ENCODE data around the gene KCNAB1.

Gene KCNAB1

DNA sequence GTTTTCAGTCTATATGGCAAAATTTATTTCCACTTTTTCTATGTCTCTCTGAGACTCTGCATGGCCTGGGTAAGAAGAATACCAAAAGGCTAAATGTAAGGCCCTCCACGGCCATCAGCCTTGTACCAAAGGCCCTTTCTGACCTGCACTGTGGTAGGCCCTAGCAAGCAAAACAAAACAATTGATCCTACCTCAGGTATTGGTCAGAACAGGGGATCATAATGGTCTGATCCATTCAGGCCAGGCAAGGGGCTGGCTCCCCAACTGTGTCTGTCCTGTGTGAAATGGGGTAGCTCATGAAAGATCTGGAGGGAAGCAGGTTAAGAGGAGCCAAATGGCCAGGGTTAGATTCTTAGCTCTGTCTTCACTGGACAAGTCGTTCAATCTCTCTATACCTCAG lies 253.3 kb downstream of the KCNAB1 start:
- no peak for DNase-seq (ENCODE audit: low spot score)

DNA sequence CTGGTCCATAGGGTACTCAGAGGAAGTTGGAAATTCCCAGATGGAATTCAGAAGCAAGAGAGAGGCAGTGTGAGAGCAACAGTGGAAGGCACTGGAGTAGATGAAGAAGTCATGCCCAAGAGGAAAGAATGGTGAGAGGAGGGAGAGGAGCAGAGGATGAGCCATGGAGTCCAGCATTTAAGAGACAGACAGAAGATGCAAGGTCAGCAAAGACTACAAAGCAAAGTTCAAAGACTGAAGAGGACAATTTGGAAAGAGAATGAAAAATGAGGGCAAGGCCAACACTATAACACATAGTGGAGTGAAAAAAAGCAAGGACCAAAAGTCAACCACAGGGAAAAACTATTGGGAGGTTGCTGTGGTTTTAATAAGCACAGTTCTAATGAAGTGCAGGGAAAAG lies 255.8 kb downstream of the KCNAB1 start:
- no peak for DNase-seq (ENCODE audit: low spot score)

DNA sequence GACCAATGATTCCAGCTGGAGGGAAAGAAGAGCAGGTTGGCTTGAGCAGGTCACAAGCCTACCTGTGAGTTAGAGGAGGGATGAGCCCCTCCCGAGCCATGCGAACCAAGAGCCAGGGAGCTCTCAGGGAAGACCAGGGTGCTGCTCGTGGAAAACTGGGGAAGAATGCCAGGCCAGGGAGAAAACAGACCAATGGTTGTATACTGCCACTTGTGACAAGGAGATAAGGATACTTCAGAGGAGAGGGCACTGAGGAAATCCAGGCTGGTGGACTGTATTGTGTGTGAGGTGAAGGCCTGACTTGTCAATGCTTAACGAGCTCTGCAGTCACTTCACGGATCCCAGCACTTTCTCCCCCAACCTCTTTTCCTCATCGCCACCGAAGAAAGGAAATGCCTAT lies 256.9 kb downstream of the KCNAB1 start:
- no peak for DNase-seq (ENCODE audit: low spot score)

DNA sequence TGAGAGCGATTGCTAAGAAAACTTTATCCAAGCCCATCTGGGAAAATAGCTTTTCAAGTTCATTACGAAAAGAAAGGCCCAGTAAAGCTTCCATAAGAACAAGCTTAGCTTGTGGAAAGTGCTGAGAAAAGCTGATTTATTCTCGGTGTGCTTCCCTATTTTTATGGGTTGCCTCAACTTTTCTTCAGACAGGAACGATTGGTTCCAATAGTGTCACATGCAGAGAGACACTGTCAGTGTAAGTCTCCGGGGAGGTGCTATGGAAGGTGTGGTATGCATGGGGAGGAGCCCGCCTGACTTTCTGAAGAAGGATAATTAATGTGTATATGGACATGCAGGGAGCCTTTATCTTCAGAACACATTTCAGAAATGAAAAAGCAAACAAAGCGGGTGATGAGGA lies 257.3 kb downstream of the KCNAB1 start:
- DNase-seq (ENCODE audit: low spot score) = no peak

DNA sequence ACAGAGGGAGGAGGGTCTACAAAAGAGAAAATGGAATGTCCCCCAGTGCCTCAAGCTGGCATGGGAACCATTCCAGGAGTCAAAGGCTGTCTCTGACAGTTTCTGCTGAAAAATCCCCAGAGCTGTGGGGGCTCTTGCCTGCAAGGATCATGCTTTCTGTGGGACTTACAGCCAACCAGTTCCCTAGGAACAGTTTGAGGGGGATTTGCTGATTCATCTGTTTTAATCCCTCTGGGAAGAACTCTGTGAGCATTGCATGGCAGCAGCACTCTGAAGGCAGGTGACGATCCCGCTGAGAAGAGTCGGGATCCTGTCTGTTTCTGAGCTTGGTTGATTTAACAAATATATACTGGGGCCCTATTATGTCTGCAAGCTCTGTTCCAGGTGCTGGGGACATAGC lies 258.5 kb downstream of the KCNAB1 start:
- DNase-seq (ENCODE audit: low spot score) = no peak

DNA sequence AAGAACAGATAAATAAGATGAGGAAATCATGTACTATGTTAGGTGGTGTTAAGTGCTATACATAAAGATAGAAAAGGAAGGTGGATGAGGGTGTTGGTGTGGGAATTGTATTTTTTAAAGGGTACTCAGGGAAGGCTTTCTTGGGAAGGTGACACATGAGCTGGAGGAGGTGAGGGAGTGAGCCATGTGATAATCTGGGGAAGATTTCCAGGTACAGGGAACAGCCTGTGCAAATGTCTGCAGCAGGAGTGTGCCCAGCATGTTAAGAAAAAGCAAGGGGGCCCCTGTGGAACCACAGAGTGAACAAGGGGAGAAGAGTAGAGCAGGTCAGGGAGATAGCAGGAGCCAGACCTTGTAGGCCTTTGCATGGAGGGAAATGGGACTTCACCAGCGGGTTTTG lies 258.9 kb downstream of the KCNAB1 start:
- DNase-seq (ENCODE audit: low spot score) = no peak

DNA sequence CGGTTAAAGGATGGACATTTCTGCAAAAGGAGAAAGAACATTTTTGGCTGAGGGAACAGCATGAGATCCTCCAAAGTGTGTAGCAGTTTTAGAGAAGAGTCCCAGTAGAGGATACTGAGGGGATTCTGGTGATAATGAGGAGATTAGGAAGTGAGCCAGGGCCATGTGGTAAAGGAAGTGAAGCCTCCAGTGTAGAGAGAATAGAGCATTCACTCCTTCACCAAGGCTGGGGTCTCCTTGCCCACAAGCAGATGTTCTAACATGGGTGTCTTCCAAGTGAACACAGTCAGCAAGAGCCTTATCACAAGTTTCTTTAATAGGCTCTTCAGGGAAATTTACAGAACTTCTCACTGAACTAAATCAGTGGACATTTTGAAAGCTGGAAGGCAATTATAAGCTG lies 260.9 kb downstream of the KCNAB1 start:
- DNase-seq (ENCODE audit: low spot score) = no peak

DNA sequence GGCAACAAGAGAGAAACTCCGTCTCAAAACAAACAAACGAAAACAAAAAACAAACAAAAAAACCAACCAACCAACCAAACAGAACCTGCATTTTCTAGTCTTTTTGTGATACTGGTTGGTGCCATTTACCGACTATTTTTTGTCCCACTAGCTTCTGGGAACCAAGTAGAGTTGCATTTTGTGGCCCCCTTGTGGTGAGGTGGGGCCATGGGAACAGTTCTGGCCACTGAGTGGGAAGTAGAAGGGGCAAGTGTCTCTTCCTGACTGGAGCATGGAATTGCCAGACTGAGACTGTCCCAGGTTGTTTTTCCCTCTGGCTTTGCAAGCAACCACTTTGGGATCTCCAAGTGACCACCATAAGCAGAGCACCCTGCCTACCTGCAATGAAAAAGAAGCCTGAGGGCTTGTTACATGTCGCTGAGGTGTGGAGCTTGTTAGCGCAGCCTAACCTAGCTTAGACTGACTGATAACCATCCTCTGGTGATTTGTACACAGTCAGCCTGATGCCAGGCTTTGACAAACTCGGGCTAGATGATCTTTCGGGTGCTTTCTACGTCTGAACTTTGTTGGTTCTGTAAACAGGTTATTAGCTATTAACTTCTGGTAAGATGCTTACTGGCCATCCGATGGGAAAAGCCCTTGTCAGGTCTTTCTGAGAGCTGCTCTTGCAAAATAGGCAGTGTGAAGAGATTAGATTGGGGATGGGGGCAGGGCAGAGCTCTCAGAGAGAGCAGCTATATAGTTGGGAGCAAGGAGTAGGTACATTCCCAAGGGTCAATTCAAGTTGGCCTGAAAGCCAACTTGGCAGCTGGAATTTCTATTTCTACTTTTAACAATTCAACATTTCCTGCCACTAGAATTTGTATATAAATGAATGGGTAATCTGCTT lies 262.3 kb downstream of the KCNAB1 start:
- DNase-seq (ENCODE audit: low spot score) = peak; percentile 13

DNA sequence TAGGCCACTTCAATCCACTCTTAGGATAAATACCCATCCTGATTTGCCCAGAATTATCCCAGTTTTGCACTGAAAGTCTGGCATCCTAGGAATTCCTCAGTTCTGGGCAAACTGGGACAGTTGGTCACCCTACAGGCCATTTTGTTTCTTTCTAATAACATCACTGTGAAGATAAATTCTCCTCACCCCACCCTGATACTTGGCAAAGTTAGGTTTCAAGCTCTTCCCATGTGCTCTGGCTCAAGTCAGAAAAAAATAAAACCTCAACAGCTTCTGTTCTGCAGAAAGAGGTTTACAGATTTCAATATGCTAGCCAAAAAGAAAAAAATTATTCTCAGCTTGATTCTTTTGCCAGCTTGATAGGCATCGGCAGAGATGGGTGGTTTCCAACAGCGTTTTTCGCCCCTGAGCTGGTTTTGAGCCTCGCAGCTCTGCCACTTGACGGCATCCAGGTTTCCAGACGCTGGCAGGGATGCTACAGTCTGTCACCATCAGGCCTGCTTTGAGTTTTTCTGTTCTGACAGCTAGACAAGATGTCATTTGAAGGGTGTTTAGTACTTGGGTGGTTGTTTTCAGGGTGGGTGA lies 263.2 kb downstream of the KCNAB1 start:
- DNase-seq (ENCODE audit: low spot score) = no peak

DNA sequence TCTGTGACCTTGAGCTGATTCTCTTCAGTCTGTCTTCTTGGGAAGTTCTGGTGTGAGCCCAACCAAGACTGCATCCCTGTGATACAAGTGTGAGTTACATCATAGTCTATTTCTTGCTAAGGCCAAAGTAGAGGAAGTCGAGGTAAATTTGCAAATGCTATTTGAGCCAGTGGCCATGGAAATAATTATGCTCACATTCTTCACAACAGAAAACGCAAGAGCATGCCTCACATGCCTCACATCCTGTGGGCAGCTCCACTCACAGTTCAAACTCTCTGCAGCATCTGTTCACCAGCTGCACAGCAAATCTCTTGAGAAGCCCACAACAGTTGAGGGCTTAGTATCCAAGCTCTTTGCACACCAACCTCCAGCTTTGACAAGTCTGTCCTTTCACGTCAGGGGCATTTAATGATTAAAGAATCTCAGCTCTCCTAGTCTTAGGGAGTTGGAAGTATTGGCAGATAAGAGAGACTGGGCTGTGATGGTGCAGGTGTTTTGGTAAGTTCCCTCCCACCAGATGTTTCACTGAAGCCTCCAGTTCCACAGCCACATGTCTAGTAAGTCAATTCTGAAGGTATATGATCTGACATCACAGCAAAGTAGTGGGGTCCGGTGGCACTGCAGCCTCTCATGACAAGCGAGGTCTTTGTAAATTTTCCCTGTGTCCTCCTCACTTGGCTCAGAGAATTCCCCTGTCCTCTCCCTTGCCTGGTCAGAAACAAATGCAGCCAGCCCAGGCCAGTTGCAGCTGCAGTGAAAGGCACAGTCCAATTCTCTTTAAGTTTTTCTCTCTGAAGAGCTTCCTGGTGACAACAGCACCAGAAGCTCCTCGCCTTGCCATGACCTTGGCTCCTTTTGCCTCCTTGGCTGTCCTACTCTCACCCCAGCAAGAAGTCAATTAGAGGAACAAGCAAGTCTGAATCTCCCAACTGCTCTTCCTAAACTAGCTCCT lies 268.4 kb downstream of the KCNAB1 start:
- DNase-seq (ENCODE audit: low spot score) = peak; percentile 85

DNA sequence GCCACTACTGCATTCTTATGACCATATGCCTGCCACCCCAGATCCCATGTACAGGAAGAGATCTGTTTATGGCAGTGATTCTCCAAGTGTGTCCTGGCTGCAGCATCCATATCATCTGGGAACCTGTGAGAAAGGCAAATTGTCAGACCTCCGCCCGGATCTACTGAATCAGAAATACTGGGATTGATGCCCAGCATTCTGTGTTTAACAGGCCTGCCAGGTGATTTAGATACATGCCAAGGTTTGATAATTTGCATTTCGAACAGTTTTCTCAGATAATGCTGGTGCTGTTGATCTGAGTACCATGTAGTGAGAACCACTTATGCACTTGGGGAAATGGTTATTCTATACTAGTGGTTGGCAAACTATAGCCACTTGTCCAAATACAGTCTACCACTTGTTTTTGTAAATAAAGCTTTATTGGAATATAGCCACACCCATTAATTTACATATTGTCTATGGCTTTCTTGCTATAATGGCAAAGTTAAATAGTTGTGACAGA lies 269.1 kb downstream of the KCNAB1 start:
- DNase-seq (ENCODE audit: low spot score) = no peak

DNA sequence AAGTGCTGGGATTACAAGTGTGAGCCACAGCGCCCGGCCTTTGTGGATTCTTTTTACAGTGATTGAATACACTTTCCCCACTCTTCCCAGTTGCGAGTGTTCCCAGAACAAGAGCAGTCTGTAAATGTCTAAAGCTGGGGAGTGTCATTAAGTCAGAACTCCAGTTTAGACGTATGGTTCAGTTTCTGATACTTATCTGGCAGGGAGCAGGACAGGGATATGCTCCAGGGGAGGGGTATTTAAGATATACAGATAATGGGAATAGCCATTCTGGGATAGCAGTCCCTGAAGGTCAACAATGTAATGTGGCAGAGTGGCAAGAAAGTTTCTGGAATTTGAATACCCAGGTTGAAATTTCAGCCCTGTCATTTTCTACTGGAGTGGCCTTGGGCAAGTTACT lies 270.5 kb downstream of the KCNAB1 start:
- DNase-seq (ENCODE audit: low spot score) = no peak

DNA sequence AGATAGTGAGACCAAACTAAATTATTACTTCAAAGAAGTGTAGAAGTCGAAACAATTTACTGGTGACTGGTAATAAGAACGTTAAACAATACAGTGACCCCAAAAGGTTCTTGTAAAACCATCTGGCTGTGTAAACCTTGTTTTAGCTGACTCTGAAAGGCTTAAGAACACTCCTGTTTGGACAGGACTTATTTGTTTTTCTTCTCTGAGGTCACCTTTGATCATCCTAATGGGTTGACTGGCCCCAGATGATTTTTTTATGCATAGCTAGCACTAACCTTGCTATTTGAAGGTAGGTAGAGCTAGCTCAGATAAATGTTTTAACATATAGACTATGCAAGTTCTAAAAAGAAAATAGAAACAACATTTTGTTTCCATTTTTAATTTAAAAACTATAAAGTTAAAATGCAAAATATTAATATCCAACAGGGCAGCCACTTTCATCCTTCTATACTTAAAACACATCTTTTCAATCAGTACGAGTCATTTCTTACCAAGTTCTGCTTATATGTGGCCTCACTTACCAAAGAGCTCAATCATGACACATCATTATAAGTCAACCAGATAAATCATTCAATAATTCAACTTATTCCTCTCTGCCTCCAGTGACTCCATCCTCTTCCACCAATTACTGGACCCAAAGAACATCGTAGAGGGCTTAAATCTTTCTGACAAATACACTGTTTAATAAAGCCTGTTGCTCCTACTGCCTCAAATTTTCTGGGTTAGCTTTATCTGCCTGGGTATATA lies 275.8 kb downstream of the KCNAB1 start:
- DNase-seq (ENCODE audit: low spot score) = no peak

DNA sequence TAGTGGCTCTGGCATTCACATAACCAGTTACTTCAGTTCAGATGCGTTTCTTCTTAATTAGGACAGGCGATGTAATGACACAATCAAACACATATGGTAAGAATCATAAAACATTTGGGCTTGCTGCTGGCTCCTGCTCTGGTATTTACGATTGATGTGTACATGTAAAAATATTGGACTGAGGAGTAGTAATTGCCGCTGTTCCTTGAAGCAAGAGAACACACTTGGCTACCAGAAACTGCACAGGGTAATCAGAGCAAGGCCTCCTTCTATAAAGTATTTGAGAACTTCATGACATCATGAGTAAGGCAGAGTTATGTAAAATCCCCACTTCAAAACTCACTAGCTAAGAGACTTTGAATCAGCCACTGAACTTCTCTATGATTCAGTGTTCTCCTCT lies 276.5 kb downstream of the KCNAB1 start:
- peak; percentile 31 for DNase-seq (ENCODE audit: low spot score)

DNA sequence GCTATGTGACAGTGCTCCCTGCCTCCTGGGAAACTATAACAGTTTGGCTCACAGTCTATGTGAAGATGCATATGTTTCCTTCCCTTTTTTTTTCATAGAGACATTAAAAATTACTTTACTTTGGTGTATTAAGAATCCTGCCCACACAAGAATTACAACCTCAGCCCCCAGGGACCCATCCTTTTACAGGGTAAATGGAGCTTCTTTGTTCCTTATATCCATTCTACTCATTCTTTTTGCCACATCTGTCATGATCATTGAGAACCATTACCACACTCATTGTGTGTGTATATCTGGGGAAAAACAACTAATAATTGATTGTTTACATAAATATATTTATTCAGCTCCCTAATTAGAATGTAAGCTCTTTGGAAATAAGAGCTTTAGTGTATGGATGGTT lies 277.2 kb downstream of the KCNAB1 start:
- DNase-seq (ENCODE audit: low spot score) = no peak

DNA sequence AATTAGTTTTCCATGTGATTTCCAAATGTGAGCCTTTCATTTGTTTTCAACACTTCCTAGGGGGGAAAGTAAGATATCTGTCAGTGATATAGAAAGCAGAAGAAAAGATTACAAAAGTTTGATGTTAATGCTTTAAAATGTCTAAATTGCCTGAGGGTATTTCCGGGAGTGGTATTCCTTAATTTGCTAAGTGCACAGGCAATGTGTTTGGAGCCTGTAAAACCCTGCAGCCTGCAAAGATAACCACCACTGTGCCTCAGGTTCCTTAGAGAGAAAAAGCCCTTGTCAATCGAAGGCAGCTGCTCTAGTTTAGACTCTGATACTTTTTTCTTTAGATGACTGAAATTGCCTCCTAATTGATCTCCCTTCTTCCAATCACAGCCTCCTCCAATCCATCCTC lies 279.7 kb downstream of the KCNAB1 start:
- DNase-seq (ENCODE audit: low spot score) = no peak

DNA sequence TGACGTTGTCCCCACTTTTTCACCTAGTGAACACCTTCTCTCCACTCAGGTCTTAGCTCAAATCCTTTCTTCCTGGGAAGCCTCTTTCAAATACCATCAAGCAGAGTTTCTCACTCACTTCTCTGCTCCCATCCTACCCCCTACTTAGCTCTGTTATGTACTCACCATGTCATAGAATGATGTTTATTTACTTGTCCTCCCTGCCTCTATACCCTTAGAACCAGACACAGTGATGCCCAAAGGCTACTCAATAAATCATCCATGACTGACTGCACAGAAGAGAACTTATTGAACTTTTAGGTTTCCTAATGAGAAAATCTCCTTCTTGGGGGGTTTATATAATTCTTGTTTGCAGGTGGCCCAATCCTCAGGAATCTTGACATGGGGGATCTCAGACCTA lies 280.4 kb downstream of the KCNAB1 start:
- no peak for DNase-seq (ENCODE audit: low spot score)

DNA sequence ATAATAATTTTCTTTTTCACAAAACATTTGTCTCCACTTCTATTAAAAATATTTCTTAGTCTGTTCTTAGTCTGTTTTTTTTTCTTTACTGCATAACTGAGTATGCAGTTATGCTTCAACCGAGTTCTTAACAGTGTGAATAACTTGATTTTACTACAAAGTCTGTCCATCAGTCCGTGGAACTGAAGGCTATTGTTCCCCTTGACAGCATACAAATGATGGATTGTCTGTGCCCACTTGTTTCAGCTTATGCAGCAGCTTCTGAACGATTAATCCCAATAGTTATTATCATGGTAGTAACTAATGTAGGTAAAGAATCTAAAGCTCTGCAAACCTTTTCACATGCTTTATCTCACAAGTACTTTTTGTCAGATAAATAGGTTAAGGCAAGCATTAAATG lies 283.8 kb downstream of the KCNAB1 start:
- DNase-seq (ENCODE audit: low spot score) = no peak

DNA sequence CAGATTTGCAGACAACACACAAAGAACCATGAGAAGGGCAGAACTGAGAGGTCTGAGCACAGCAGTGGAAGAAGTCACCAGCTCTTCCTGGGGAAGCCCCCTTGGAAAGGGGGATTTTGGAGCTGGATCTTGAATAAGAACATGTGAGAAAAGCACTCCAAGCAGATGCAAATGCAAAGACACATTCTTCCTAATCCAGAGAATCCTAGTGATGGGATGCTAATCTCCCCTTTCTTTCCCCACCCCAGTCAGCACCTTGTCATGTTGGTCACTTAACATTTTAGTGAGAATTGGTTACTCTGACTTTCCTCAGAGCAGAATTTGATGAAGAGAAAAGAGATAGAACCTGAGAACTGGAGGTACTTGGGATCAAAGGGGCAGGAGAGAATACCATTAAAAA lies 286.0 kb downstream of the KCNAB1 start:
- no peak for DNase-seq (ENCODE audit: low spot score)

DNA sequence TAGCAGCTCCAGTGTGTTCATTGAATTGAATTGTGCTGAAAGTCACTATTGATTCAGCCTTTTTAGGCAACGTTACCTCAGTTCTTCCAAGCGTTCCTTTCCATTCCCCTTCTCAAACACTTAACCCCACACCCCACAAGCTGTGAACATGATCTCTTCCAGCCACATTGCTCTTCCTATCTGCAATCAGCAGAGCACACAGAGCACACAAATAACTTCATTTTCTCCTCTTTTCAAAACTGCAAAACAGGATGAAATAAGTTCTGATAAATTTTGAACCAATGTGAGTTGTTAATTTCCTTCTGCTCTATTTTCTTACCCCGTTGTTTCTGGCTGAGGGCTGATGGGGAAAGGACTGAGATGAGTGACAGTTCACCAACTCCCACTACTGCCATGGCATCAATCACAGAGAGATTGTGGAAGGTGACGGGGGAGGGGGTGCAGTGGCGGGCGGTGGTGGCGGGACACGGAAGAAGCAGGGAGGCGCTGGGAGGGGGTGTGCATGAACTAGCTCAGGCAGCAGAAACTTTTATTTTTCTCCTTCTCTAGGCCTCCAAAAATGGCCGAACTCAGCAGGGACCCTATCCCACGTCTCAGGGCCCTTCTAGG lies 287.3 kb downstream of the KCNAB1 start:
- DNase-seq (ENCODE audit: low spot score) = no peak

DNA sequence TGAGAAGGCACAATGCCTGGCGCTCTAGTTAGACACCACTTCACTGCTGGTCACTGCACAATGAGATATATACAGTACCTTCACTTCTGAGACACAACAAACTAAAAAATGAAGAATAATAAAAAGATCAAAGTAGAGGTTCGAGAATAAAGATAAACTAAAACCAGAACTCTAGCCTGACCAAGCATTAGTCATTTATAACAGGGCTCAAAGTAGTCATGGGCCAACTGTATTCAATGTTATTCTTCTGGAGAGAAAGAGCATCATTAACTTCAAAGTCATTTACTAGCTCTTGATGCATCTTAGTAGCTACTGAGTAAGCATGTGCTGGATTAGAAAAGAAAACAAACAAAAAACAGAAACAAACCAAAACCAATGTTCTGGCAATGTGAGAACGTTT lies 289.3 kb downstream of the KCNAB1 start:
- DNase-seq (ENCODE audit: low spot score) = peak; percentile 6
